GM06990 (cell line): Measurements from ENCODE around the gene PLOD2.
"Not testable (repeated sequence)": the region's sequence is repeated elsewhere in the genome, so short reads cannot be mapped to it uniquely, and the experiment has no call there.

ENCODE experiments used
- DNase-seq: peaks from one replicate; pipeline ENCODE4 v3.0.0-alpha.2; 2011; ENCODE audit not compliant: insufficient read length; ENCODE audit errors: extremely low read depth
- H3K27me3 ChIP-seq: replicated peaks from 2 replicates; pipeline ENCODE4 v1.6.0; 2011; ENCODE audit warnings: low read length; ENCODE audit not compliant: control insufficient read depth, insufficient read depth
- H3K36me3 ChIP-seq: 2 replicates; pipeline ENCODE4 v1.5.1; 2011; ENCODE audit warnings: low read length; ENCODE audit not compliant: control insufficient read depth, insufficient read depth
- H3K4me3 ChIP-seq: replicated peaks from 2 replicates; pipeline ENCODE4 v1.5.1; 2011; ENCODE audit warnings: low read depth, mild to moderate bottlenecking, control low read depth, low read length
- CTCF ChIP-seq: IDR thresholded peaks from 2 replicates; pipeline ENCODE4 v1.5.1; 2011; ENCODE audit warnings: low read length, control low read depth, mild to moderate bottlenecking, inconsistent platforms; ENCODE audit not compliant: insufficient read depth, poor library complexity, severe bottlenecking

PLOD2 gene

GRCh38 chr3:146124126-146124801 lies 36.7 kb downstream of the PLOD2 start:
- DNase-seq, result no peak
- H3K36me3 ChIP-seq, result no peaks in the 10 kb centered on the region
- H3K4me3 ChIP-seq, result no peak overlapping the region
- TF ChIP-seq CTCF, result no peak
- H3K27me3 ChIP-seq, result no peaks in the 10 kb centered on the region

- no peak overlapping the region for H3K4me3 ChIP-seq
- no peaks in the 10 kb centered on the region for H3K27me3 ChIP-seq
- no peak for TF ChIP-seq CTCF
- no peak for DNase-seq
- H3K36me3 ChIP-seq, result no peaks in the 10 kb centered on the region
Observed at GRCh38 chr3:146117406-146118285, 43.3 kb downstream of the PLOD2 start.

- H3K36me3 ChIP-seq, result no peaks in the 10 kb centered on the region
- no peak for TF ChIP-seq CTCF
- no peak for DNase-seq
- H3K4me3 ChIP-seq, result no peak overlapping the region
- no peaks in the 10 kb centered on the region for H3K27me3 ChIP-seq
Observed at GRCh38 chr3:146115619-146116018, 45.4 kb downstream of the PLOD2 start.

- DNase-seq, H3K36me3 ChIP-seq, H3K27me3 ChIP-seq, H3K4me3 ChIP-seq: not testable (repeated sequence)
Observed at GRCh38 chr3:146113804-146114203, 47.2 kb downstream of the PLOD2 start.

- Histone ChIP-seq H3K4me3 (no peak overlapping the region), H3K27me3 (no peaks in the 10 kb centered on the region), H3K36me3 (no peaks in the 10 kb centered on the region)
- no peak for DNase-seq
- no peak for TF ChIP-seq CTCF
Observed at GRCh38 chr3:146111337-146111736, 49.6 kb downstream of the PLOD2 start.

GRCh38 chr3:146110161-146110560 lies 50.8 kb downstream of the PLOD2 start:
- H3K36me3 ChIP-seq, result no peaks in the 10 kb centered on the region
- H3K4me3 ChIP-seq, result no peak overlapping the region
- no peak for TF ChIP-seq CTCF
- H3K27me3 ChIP-seq, result no peaks in the 10 kb centered on the region
- no peak for DNase-seq
